ENCODE data around the gene UBA3.

UBA3 gene

DNA sequence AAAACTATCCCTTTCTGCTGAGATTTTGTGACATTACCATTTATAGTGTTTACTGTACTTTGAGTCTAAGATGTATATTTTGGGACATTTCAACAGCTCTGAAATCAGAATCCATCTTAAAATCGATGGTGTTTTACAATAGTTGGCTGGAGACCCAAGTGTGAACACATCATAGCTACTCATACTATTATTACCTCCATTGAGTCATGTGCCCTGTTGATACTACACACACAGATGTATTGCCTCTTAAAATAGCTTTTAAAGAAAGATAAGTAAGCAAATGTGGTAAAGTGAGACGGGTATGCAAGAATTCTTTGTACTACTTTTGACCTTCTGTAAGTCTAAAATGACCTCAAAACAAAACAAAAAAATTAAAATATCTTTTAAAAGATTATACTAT lies 35.6 kb upstream of the UBA3 start:
- no peak overlapping the region for H3K4me3 ChIP-seq (replicated peaks; ENCODE audit: low read depth, low read length)
- TF ChIP-seq, protein P1, sequence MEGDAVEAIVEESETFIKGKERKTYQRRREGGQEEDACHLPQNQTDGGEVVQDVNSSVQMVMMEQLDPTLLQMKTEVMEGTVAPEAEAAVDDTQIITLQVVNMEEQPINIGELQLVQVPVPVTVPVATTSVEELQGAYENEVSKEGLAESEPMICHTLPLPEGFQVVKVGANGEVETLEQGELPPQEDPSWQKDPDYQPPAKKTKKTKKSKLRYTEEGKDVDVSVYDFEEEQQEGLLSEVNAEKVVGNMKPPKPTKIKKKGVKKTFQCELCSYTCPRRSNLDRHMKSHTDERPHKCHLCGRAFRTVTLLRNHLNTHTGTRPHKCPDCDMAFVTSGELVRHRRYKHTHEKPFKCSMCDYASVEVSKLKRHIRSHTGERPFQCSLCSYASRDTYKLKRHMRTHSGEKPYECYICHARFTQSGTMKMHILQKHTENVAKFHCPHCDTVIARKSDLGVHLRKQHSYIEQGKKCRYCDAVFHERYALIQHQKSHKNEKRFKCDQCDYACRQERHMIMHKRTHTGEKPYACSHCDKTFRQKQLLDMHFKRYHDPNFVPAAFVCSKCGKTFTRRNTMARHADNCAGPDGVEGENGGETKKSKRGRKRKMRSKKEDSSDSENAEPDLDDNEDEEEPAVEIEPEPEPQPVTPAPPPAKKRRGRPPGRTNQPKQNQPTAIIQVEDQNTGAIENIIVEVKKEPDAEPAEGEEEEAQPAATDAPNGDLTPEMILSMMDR (IDR thresholded peaks at IDR 0.05; ENCODE audit: low read depth, low read length, missing control alignments) = no peak
- no peak for DNase-seq (ENCODE audit: extremely low read depth, low read depth)

DNA sequence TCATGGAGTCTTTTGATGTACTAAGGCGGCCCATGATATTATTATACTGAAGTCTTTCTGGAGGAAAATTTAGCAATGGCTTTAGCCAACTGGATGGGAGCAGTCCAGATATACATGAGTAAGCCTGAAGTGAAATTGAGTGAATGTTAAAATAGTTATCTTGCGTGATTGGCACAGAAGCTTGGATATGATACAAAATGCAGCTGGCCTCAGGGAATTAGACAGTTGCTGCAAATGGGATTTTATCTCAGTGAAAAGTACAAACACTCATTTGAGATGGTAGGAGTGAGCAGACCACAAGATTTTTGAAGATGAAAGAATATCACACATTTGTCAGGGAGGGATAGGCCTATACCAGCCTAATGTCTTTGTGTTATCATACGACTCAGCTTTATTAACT lies 33.4 kb upstream of the UBA3 start:
- TF ChIP-seq, protein P1 (IDR thresholded peaks at IDR 0.05; ENCODE audit: low read depth, low read length, missing control alignments) = no peak
- H3K4me3 ChIP-seq (replicated peaks; ENCODE audit: low read depth, low read length) = no peak overlapping the region
- DNase-seq (ENCODE audit: extremely low read depth, low read depth) = no peak

DNA sequence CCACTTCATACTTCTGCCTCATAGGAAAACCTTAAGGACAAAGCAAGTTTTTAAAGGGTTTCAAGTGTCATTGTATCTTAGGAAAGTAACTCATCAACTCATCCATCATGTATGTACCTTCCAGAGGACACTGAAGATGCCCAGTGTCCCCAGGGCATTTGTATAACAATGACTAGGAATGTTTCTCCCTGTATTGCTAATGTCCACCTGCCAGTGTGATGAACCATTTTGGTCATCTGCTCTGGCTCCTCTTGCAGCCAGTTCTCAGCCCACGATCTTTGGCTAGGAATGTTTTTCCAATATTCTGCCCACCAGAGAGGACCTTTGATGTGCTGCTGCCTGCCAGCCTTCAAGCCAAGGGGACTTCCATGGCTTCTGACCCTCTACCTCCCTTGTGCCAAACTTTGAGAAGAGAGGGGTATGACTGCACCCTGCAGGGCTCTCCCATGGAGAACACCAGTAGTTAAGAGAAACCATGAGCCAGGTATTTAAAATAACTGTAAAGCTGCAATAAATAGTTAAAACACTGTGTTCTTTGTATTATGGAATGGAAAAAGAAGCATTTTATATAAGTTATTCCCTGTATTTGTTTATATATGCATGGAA lies 30.9 kb upstream of the UBA3 start:
- no peak overlapping the region for H3K4me3 ChIP-seq (replicated peaks; ENCODE audit: low read depth, low read length)
- no peak for DNase-seq (ENCODE audit: extremely low read depth, low read depth)
- TF ChIP-seq, protein P1 (IDR thresholded peaks at IDR 0.05; ENCODE audit: low read depth, low read length, missing control alignments) = no peak

DNA sequence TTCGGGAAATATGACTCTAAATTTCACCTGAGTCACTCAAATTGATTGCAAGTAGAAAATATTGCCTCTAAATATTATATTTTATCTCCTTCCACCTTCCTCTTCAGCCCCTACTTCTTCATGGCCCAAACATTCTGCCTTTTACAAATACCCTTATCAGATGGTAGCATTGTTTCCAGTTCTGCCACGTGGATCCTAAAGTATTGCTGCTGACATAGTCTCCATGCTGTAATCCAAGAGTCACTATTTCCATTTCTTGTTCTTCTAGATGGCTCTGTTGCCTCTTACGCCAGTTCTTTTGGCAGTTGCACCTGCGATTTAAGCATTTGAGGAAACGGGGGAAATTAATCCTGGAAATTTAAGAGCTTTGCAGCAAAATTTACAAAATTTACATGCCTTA lies 28.6 kb upstream of the UBA3 start:
- no peak for DNase-seq (ENCODE audit: extremely low read depth, low read depth)
- TF ChIP-seq, protein P1 (IDR thresholded peaks at IDR 0.05; ENCODE audit: low read depth, low read length, missing control alignments) = no peak
- H3K4me3 ChIP-seq (replicated peaks; ENCODE audit: low read depth, low read length) = no peak overlapping the region

DNA sequence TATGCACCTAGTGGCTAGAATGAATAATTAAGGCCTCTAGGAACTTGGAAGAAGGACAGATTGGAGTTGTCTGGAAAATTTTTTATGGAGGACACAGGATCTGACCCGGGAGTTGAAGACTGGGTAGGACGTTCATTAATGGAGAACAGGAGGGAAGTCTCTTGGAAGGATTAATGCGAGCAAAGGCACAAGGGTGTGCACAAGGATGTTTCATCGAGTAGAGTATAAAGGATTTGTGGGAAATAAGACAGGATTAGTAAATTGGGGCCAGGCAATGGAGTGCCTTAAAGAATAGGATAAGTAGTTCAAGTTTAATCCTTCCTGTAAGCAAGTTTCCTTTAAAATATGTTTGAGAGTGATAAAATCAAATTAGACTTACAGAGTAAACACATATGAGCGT lies 27.7 kb upstream of the UBA3 start:
- no peak for DNase-seq (ENCODE audit: extremely low read depth, low read depth)
- H3K4me3 ChIP-seq (replicated peaks; ENCODE audit: low read depth, low read length) = no peak overlapping the region
- TF ChIP-seq, protein P1 (IDR thresholded peaks at IDR 0.05; ENCODE audit: low read depth, low read length, missing control alignments) = no peak

DNA sequence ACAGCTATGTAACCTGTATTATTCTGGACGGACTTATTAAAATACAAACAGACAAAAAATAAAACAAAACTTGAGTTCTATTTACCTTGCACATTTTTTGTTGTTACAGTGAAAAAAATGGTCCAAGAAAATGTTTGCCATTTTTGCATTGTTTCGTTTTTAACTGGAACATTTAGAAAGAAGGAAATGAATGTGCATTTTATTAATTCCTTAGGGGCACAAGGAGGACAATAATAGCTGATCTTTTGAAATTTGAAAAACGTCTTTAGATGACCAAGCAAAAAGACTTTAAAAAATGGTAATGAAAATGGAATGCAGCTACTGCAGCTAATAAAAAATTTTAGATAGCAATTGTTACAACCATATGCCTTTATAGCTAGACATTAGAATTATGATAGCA lies 25.2 kb upstream of the UBA3 start:
- TF ChIP-seq, protein P1 (IDR thresholded peaks at IDR 0.05; ENCODE audit: low read depth, low read length, missing control alignments) = no peak
- no peak overlapping the region for H3K4me3 ChIP-seq (replicated peaks; ENCODE audit: low read depth, low read length)
- no peak for DNase-seq (ENCODE audit: extremely low read depth, low read depth)

DNA sequence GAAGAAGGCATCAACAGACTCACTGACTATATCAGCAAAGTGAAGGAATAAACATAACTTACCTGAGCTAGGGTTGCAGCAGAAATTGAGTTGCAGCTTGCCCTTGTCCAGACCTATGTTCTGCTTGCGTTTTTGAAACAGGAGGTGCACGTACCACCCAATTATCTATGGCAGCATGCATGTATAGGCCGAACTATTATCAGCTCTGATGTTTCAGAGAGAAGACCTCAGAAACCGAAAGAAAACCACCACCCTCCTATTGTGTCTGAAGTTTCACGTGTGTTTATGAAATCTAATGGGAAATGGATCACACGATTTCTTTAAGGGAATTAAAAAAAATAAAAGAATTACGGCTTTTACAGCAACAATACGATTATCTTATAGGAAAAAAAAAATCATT lies 24.4 kb upstream of the UBA3 start:
- TF ChIP-seq, protein P1 (IDR thresholded peaks at IDR 0.05; ENCODE audit: low read depth, low read length, missing control alignments) = no peak
- DNase-seq (ENCODE audit: extremely low read depth, low read depth) = no peak
- no peak overlapping the region for H3K4me3 ChIP-seq (replicated peaks; ENCODE audit: low read depth, low read length)

All from HFF-Myc (cell line).